22Rv1 (cell line): ENCODE data around the gene MOB1A.
"Not testable (repeated sequence)": the region's sequence is repeated elsewhere in the genome, so short reads cannot be mapped to it uniquely, and the experiment has no call there.

Experiments
- H3K27ac ChIP-seq: fragments of 450-650 bp; 2 replicates; pipeline ENCODE4 v1.5.1; 2017
- CTCF ChIP-seq: fragments of 450-650 bp; IDR thresholded peaks from 2 replicates; pipeline ENCODE4 v1.5.1; 2017; ENCODE audit warnings: mild to moderate bottlenecking
- ZFX ChIP-seq: fragments of 450-650 bp; IDR thresholded peaks from 2 replicates; pipeline ENCODE4 v1.6.1; 2017; ENCODE audit warnings: antibody characterized with exemption, borderline replicate concordance

MOB1A gene

GRCh38 chr2:74188018-74188601 is 9.4 kb upstream of the MOB1A start:
- no peak overlapping the region for H3K27ac ChIP-seq

GRCh38 chr2:74186706-74187105 is 8.0 kb upstream of the MOB1A start:
- not testable (repeated sequence) for H3K27ac ChIP-seq

More at GRCh38 chr2:74188018-74188601, 9.4 kb upstream of the MOB1A start:
- TF ChIP-seq ZFX = no peak
- TF ChIP-seq CTCF = no peak

- TF ChIP-seq ZFX (no peak), CTCF (no peak)
- H3K27ac ChIP-seq = no peak overlapping the region
Observed at GRCh38 chr2:74186038-74186437, 7.4 kb upstream of the MOB1A start.

- H3K27ac ChIP-seq = no peak overlapping the region
- TF ChIP-seq ZFX = no peak
- TF ChIP-seq CTCF = no peak
Observed at GRCh38 chr2:74183878-74184277, 5.2 kb upstream of the MOB1A start.

GRCh38 chr2:74181739-74182138 is 3.1 kb upstream of the MOB1A start:
- H3K27ac ChIP-seq = no peak overlapping the region
- TF ChIP-seq CTCF = no peak
- no peak for TF ChIP-seq ZFX

- H3K27ac ChIP-seq = peak overlapping the region; percentile 75
- TF ChIP-seq ZFX (no peak), CTCF (peak; percentile 32)
Observed at GRCh38 chr2:74179063-74179865, 585 bp upstream of the MOB1A start.

GRCh38 chr2:74177696-74178095 is 983 bp downstream of the MOB1A start:
- TF ChIP-seq CTCF = no peak
- TF ChIP-seq ZFX = no peak
- H3K27ac ChIP-seq = peak overlapping the region; percentile 75
